Measurements from ENCODE around the gene SDCCAG8. TPM values are rescaled to one million over a fixed set of nuclear protein-coding genes. Genes with fewer than 3 reads are reported as not detected.
"Not testable (repeated sequence)": the region's sequence is repeated elsewhere in the genome, so short reads cannot be mapped to it uniquely, and the experiment has no call there.

SDCCAG8 gene
- polyA plus RNA-seq (ENCODE audit: insufficient read length in 3 of 3): 10 to 100 TPM; 38.6 to 45.3 (median 42.2) TPM

DNA sequence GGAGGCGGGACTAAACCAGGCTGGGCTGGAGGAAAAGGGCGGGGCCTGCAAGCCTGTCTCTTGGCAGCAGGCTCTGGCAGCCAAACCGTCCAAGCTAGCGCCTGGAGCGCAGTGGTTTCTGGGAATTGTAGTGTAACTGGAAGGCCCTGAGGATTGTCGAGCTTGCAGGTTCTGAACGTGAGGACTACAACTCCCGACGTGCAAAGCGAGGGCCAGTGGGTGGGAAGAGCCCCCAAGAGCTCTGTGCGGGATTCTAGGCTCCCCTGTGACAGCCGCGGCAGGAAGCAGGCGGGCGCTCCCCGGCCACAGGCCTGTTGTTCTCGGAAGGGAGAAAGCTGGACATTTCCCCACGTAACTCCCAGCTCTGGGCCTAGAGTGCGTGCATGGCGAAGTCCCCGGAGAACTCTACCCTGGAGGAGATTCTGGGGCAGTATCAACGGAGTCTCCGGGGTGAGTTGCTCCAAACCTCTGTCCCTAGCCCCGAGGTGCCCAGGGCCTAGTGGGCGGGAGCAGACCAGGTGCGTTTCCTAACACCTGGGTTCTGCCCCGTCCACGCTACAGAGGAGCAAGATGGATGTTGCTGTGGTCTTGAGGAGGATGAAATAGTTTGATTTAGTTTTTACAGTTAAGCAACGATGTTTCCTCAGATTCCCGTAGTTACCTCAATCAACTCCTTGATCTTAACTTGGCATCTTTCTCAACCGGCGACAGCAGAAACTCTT lies at the start of gene SDCCAG8:
TSS of gene SDCCAG8 (plus strand) at position 251 of the 722 bp plus-strand sequence. CDS start at position 384, 133 bp downstream.
- DNase-seq (ENCODE audit: low read depth in 3 of 3, low spot score in 2 of 3): peak; percentile 98 to 100 (median 99)

DNA sequence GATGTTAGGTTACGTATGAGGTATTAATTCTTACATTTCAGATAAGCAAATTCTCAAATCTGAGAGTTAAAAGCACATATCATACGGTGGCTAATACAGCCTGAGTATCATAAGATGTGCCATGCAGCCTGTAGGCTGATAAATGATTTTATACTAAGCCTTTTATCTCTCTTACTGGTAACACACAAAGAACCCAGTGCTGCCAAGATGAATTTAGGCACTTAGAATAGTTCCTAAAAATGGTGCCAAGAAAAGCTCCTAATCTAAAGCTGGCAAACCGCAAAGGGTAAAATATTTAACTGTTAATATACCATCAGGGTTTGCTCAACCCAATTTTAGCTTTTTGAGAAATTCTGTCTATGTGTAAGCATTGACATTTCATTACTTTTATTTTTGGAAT lies 43.9 kb upstream of the SDCCAG8 start:
- not testable (repeated sequence) for DNase-seq (ENCODE audit: low read depth in 3 of 3, low spot score in 2 of 3)

GRCh38 chr1:243213045-243213787 lies 42.6 kb upstream of the SDCCAG8 start:
- no peak for DNase-seq (ENCODE audit: low read depth in 3 of 3, low spot score in 2 of 3)

GRCh38 chr1:243215276-243215875 lies 40.5 kb upstream of the SDCCAG8 start:
- not testable (repeated sequence) for DNase-seq (ENCODE audit: low read depth in 3 of 3, low spot score in 2 of 3)

DNA sequence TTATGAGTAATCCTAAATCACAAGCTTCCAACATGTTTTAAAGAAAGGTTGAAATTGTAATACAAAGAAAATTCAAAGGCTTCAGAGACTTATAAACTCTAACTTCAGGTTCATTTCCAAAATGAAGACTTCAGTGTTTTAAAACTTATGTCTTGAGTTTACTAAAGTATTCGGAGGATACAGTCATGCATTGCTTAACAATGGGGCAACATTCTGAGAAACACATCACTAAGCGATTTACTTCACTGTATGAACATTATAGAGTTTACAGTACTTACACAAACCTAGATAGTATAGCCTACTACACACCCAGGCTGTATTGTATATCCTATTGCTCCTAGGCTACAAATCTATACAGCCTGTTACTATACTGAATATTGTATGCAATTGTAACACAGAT lies 39.1 kb upstream of the SDCCAG8 start:
- DNase-seq (ENCODE audit: low read depth in 3 of 3, low spot score in 2 of 3): no peak

DNA sequence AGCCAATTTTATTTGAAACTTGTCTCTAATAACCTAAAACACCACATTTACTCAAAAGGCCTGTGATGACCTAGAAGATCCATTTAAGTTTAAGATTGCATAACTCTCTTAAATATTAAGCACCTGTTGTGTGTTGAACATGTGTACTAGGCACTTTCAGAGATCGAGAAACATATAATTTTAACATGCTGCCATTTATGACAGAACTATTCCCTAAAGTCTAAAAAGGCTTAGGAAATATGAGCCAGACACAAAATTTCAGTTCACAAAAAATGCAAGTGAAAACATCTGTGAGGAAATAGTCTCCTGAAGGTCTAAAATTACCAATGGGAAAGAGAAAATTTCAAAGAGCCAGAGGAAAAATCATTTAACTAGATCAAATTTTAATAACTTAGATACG lies 38.5 kb upstream of the SDCCAG8 start:
- DNase-seq (ENCODE audit: low read depth in 3 of 3, low spot score in 2 of 3): no peak

DNA sequence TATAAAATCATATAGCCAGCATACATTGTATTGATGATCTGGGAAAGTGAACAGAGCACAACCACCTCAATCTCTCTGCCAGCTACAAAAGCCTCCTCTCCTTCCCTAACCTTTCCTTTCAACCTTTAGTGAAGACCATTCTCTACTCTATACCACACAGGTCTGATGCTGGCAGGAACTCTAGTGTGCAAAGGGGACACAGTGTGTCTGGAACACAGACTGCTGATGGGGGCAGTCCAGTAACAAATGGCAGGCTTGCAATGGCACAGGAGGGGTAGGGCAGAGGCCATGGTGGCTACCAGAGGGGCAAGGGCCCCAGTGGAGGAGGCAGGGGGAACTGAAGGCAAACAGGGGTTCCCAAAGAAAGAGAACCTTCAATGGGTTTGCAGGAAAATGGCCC lies 37.8 kb upstream of the SDCCAG8 start:
- DNase-seq (ENCODE audit: low read depth in 3 of 3, low spot score in 2 of 3): no peak

DNA sequence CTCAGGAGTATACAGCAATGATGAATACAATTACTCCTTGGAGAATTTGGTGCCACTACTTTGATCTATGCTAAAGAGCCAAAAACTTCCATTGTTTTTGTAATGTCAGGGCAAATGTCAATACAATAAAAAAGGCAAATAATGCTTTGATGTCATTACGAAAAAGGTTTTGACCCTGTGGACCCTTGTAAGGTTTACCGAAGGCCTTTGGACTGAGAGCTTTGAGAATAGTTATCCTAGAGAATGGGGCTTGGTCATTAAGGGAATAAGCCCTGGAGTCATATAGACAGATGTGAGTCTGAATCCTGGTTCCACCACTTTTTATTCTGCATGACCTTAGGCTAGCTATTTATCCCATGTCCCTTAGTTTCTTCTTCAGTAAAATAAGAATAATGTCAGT lies 28.2 kb upstream of the SDCCAG8 start:
- DNase-seq (ENCODE audit: low read depth in 3 of 3, low spot score in 2 of 3): no peak

DNA sequence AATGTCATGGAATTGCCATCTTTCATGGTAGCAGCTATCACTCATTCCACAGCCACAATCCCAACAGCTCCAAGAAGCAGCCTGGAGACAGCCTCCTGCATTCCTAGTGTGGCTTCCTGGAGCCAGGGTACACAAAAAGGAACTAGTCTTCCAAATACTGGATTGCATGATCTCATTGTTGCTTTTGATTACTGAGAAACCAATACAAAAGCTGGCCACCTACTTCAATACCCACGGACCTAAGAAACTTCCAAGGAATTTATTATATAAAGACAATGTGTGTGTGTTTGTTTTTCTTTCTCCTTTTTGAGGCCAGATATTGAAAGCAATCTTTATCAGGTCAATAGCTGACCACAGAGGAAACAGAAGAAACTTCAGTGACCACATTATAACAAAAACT lies 26.3 kb upstream of the SDCCAG8 start:
- no peak for DNase-seq (ENCODE audit: low read depth in 3 of 3, low spot score in 2 of 3)

DNA sequence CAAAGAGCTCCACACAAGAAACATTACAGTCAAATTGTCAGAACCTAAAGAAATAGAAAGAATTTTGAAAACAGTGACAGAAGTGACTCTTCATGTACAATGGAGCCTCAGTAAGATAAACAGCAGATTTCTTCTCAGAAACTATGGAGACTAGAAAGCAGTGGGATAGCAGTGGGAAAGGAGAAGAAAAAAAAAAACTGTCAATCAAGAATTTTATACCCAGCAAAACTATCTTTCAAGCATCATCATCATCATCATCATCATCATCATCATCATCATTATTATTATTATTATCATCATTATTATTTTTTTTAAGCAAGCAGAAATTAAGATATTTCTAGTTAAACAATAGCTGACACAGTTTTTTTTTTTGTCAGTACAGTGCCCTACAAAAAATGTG lies 24.9 kb upstream of the SDCCAG8 start:
- DNase-seq (ENCODE audit: low read depth in 3 of 3, low spot score in 2 of 3): no peak

DNA sequence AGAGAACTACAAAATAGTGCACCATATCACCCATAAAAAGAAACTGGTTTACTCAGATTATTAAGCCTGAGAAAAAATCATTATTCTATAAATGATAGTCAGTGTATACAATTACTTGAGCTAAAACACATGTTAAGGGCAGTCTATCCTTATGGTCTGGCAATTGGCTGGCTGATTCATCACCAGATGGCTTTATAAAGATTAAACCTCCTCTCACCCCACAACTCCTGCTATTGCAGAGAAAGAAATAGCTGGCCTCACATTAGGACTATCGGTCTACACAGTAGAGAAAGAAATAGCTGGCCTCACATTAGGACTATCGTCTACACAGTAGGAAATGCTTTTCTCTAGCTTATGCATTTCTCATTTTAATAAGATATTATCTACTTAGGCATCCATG lies 21.9 kb upstream of the SDCCAG8 start:
- no peak for DNase-seq (ENCODE audit: low read depth in 3 of 3, low spot score in 2 of 3)

GRCh38 chr1:243234978-243235647 lies 20.7 kb upstream of the SDCCAG8 start:
- no peak for DNase-seq (ENCODE audit: low read depth in 3 of 3, low spot score in 2 of 3)

DNA sequence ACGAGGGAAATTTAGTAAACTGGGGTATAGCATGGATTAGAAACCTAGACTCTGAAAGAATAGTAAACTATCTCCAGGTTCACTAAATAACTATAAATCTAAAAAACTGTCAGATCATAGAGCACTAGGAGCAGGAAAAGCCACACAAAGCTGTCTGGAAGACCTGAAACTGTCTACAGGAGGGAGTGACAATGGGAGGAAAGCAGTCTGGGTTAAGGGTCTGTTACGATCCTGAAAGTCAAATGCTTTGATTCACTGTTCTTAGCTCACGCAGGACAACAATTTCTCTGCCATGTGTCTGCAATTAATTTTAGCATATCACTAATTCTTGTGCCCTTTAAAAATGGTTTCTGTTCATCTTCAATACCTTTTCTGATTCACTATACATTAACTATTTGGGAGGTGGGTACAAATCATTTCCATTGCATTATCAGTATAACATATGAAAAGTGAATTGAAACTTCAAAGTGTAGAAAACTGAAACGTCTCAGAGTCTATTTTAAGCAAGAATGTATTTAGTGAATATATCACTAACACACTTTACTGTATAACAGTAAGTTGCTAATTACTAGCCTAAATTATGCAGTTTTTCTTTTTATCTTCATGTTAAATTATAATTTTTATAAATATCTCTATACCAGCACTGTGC lies 19.1 kb upstream of the SDCCAG8 start:
- DNase-seq (ENCODE audit: low read depth in 3 of 3, low spot score in 2 of 3): no peak

- no peak for DNase-seq (ENCODE audit: low read depth in 3 of 3, low spot score in 2 of 3)
Measured at GRCh38 chr1:243244432-243244841, 11.4 kb upstream of the SDCCAG8 start.

- no peak for DNase-seq (ENCODE audit: low read depth in 3 of 3, low spot score in 2 of 3)
Measured at GRCh38 chr1:243246916-243247315, 8.9 kb upstream of the SDCCAG8 start.

DNA sequence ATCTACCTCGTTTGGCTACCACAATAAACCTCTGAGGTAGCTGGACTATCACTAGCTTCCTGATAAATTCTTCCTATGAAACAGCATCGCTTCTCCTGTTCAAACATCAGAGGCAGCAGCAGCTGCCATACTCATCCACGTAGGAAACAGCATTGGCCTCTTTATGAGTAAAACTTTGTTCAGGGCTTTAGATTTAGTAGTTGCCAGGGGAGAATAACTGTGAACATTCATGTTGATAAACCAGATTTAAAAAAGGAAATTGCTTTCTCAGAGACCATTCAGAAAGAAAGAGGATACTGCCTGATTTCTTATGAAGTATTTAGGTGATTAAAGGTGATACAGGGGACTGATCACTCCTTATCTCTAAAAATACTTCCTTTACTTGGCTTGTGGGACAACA lies 7.9 kb upstream of the SDCCAG8 start:
- DNase-seq (ENCODE audit: low read depth in 3 of 3, low spot score in 2 of 3): no peak

GRCh38 chr1:243249214-243249613 lies 6.6 kb upstream of the SDCCAG8 start:
- DNase-seq (ENCODE audit: low read depth in 3 of 3, low spot score in 2 of 3): no peak

GRCh38 chr1:243250102-243250501 lies 5.7 kb upstream of the SDCCAG8 start:
- DNase-seq (ENCODE audit: low read depth in 3 of 3, low spot score in 2 of 3): no peak

- no peak for DNase-seq (ENCODE audit: low read depth in 3 of 3, low spot score in 2 of 3)
Measured at GRCh38 chr1:243251539-243251938, 4.3 kb upstream of the SDCCAG8 start.

- no peak for DNase-seq (ENCODE audit: low read depth in 3 of 3, low spot score in 2 of 3)
Measured at GRCh38 chr1:243253211-243253925, 2.5 kb upstream of the SDCCAG8 start.

Measured in right renal cortex interstitium (tissue), 3 donors.